Smooth muscle cell of the umbilical artery (primary cell): ENCODE data around the gene CPA1. TPM values are rescaled to one million over a fixed set of nuclear protein-coding genes. Genes with fewer than 3 reads are reported as not detected.

Experiments
- total RNA-seq: library from RNA; depleted of rRNA; stranded (reverse); fragments of >200 nt; gene quantifications from 2 replicates; pipeline ENCODE4 v1.2.3, GENCODE V29; 2014

Gene CPA1
- 0.30 TPM in 1 of 2 replicates, not detected in the other for total RNA-seq

DNA sequence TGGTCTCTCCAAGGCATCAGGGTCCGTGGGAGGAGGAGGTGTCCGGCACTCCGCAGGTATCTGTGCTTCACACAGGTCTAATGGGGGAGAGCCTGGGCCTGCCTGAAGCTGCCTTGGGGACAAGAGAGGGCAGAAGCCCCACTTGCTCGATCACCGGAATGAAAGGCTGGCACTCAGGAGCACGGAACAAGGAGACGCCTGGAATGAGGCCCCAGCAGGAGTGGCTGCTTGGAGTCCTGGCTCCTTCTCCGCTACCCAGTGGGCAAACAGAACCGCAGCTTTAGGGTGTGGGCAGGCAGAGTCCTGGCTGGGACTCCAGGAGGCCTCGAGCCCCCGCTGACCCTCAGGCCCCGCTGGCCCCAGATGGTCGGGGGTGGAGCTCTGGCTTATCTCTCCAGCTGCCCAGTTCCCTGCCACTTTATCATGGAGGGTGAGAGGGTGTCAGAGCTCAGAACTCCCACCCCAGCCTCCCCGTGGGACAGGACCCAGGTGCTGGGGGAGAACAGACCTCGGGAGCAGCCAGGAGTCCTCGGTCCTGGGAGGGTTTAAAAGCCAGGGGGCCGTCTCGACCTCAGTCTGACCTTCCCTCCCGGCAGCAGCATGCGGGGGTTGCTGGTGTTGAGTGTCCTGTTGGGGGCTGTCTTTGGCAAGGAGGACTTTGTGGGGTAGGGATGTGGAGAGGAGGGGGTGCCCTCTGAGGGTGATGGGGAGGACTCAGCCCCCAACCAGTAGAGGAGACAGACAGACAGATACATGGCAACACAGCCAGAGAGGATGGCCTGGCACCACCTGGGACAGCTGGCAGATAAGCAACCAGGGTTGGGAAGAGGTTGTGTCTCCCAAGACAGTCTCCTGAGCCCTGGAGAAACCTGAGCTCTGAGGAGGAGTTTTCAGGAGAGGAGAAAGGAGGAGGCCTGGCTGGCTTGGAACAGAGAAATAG is at the start of gene CPA1:
Gene CPA1, plus strand, starts transcription at position 574 of the 940 bp plus-strand sequence. Its CDS starts 27 bp downstream, at position 601.

DNA sequence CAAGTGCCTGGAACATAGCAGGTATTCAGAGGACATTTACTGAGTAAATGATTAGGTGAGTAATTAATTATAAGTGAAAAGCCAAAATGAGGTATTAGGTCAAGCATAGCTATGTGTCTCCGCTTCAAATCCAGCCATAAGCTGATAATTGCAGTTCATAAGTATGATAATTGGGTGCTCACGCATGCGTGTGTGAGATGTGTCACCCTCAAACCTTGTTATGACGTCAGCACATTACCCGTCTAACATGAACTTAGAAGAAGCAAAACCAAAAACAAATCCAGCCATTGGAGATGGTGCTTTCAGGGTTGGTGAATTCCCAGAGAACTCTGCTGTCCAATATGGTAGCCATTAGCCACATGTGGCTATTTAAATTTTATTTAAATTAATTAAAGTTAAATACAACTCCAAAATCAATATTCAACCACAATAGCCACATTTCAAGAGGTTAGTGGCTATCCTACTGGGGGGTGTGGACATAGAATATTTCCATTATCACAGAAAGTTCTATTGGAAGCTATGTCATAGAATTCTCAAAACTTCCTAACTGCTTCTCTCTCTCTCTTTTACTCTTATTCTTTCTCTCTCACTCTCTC is 35.9 kb upstream of the CPA1 start, which contains the start of gene CPA5:
Gene CPA5, plus strand, starts transcription at position 546 of the 596 bp plus-strand sequence. CDS start 1,670 bp downstream, outside the sequence.

Other genes starting within 250 kb of the CPA1 start
- 9.2 and 9.9 TPM in 2 replicates for gene TMEM209, start 175.1 kb upstream of the CPA1 start, total RNA-seq
- 0.30 TPM in 1 of 2 replicates, not detected in the other for gene SSMEM1, start 172.6 kb upstream of the CPA1 start, total RNA-seq
- gene CPA2, start 113.6 kb upstream of the CPA1 start, total RNA-seq: not detected in 2 replicates
- 113 and 524 TPM in 2 replicates for gene CPA4, start 87.3 kb upstream of the CPA1 start, total RNA-seq
- gene CPA5, start 35.7 kb upstream of the CPA1 start, total RNA-seq: not detected in 2 replicates
- gene CEP41, start 60.5 kb downstream of the CPA1 start, total RNA-seq: 13.4 and 16.4 TPM in 2 replicates
- gene MEST, start 111.6 kb downstream of the CPA1 start, total RNA-seq: 331 and 917 TPM in 2 replicates